GM20000 (cell line): Measurements from ENCODE around the gene TAPBPL.

Experiments
- DNase-seq: peaks from one replicate; pipeline ENCODE4 v3.0.0; 2012; ENCODE audit warnings: low spot score
- TF ChIP-seq, protein P1 (sequence below): IDR thresholded peaks from 2 replicates; pipeline ENCODE4 v1.5.1; 2012; ENCODE audit warnings: mild to moderate bottlenecking, control low read depth; ENCODE audit errors: extremely low read depth, missing control alignments

The TAPBPL gene

DNA sequence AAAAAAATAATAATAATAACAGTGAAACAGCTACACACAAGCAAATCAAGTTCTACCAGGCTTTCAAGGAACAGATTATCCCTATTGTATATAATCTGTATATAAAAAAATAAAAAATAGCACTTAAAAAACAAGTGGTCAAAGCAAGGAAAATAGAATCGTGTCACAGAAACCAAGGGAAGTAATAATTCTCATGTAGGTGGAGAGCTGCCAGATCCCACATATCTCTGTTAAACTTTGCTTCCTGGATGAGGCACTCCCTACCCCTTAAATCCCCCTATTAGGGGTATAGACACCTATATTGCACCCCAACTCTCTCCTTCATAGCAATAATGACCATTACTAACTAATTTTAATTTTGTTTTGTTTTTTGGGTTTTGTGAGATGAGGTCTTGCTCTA is 11.5 kb upstream of the TAPBPL start:
- TF ChIP-seq, protein P1, sequence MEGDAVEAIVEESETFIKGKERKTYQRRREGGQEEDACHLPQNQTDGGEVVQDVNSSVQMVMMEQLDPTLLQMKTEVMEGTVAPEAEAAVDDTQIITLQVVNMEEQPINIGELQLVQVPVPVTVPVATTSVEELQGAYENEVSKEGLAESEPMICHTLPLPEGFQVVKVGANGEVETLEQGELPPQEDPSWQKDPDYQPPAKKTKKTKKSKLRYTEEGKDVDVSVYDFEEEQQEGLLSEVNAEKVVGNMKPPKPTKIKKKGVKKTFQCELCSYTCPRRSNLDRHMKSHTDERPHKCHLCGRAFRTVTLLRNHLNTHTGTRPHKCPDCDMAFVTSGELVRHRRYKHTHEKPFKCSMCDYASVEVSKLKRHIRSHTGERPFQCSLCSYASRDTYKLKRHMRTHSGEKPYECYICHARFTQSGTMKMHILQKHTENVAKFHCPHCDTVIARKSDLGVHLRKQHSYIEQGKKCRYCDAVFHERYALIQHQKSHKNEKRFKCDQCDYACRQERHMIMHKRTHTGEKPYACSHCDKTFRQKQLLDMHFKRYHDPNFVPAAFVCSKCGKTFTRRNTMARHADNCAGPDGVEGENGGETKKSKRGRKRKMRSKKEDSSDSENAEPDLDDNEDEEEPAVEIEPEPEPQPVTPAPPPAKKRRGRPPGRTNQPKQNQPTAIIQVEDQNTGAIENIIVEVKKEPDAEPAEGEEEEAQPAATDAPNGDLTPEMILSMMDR = no peak
- no peak for DNase-seq

GRCh38 chr12:6442836-6443235 is 9.0 kb upstream of the TAPBPL start:
- no peak for DNase-seq

GRCh38 chr12:6443361-6443983 is 8.4 kb upstream of the TAPBPL start:
- TF ChIP-seq, protein P1 = no peak
- no peak for DNase-seq

More at GRCh38 chr12:6442836-6443235, 9.0 kb upstream of the TAPBPL start:
- TF ChIP-seq, protein P1 = no peak

- no peak for DNase-seq
- TF ChIP-seq, protein P1 = no peak
These were observed 7.8 kb upstream of the TAPBPL start for GRCh38 chr12:6444031-6444430.

- no peak for DNase-seq
- TF ChIP-seq, protein P1 = no peak
These were observed 6.8 kb upstream of the TAPBPL start, which contains the start of gene CD27 for GRCh38 chr12:6444704-6445688. TSS of gene CD27 (plus strand) at chr12:6444955. CDS start at chr12:6445096, 141 bp downstream.

DNA sequence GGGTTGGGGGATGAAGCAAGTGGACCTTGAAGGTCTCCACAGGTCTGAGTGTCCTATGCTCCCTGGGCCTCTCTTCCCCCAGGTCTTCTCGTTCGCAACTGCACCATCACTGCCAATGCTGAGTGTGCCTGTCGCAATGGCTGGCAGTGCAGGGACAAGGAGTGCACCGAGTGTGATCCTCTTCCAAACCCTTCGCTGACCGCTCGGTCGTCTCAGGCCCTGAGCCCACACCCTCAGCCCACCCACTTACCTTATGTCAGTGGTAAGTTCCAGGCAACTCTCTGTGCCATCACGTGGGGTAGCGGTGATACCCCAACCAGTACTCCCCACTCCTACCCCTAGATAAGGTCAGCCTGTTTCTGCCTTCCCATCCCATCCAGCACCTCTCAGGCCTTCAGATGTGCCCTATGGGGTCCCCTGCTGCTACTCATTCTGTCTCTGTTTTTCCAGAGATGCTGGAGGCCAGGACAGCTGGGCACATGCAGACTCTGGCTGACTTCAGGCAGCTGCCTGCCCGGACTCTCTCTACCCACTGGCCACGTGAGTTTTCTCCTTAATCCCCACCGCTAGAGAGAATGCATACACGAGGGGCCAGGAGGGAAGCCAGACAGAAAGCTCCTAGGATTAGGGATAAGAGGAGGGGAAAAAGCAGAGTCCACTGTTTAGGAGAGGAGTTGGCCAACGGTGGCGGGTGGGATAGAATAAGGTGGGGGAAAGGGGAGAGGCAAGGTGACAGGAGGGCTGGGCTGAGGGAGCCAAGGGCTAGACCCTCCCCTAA is 1.6 kb upstream of the TAPBPL start:
- no peak for DNase-seq
- TF ChIP-seq, protein P1 = no peak
